HEK293 (cell line): ENCODE measurements around the gene RAP1GAP.
A peak's percentile ranks its signal among the peaks of the same experiment; 100 is the strongest.

Source experiments
- AEBP2 ChIP-seq: fragments of 450-650 bp; formaldehyde crosslinking; IDR thresholded peaks from 2 replicates; pipeline ENCODE4 v1.5.1; 2016; ENCODE audit warnings: missing biosample characterization, missing genetic modification characterization, borderline replicate concordance
- BCL11B ChIP-seq: fragments of 450-650 bp; formaldehyde crosslinking; IDR thresholded peaks from 2 replicates; pipeline ENCODE4 v1.5.1; 2016; ENCODE audit warnings: low read depth, missing biosample characterization, missing genetic modification characterization
- EGR2 ChIP-seq: fragments of 450-650 bp; formaldehyde crosslinking; IDR thresholded peaks from 2 replicates; pipeline ENCODE4 v1.5.1; 2016; ENCODE audit warnings: low read depth, missing biosample characterization, missing genetic modification characterization
- GLIS1 ChIP-seq: fragments of 450-650 bp; formaldehyde crosslinking; IDR thresholded peaks from 2 replicates; pipeline ENCODE4 v1.5.1; 2016; ENCODE audit warnings: missing biosample characterization, missing genetic modification characterization
- PATZ1 ChIP-seq: fragments of 450-650 bp; formaldehyde crosslinking; IDR thresholded peaks from 2 replicates; pipeline ENCODE4 v1.5.1; 2016; ENCODE audit warnings: missing biosample characterization, missing genetic modification characterization
- TSHZ1 ChIP-seq: fragments of 450-650 bp; formaldehyde crosslinking; IDR thresholded peaks from 2 replicates; pipeline ENCODE4 v1.5.1; 2016; ENCODE audit warnings: missing biosample characterization, missing genetic modification characterization, borderline replicate concordance
- ZBTB11 ChIP-seq: fragments of 450-650 bp; formaldehyde crosslinking; conservative IDR thresholded peaks from 2 replicates; pipeline ENCODE4 v1.5.1; 2016; ENCODE audit warnings: low read depth, missing biosample characterization, missing genetic modification characterization
- ZBTB17 ChIP-seq: fragments of 450-650 bp; formaldehyde crosslinking; IDR thresholded peaks from 2 replicates; pipeline ENCODE4 v1.5.1; 2016; ENCODE audit warnings: missing biosample characterization, missing genetic modification characterization
- ZBTB26 ChIP-seq: fragments of 450-650 bp; formaldehyde crosslinking; optimal IDR thresholded peaks from 2 replicates; pipeline ENCODE3; 2016; ENCODE audit warnings: missing biosample characterization, mild to moderate bottlenecking, missing genetic modification characterization
- ZBTB44 ChIP-seq: fragments of 450-650 bp; IDR thresholded peaks from 2 replicates; pipeline ENCODE4 v1.5.1; 2018; ENCODE audit warnings: missing biosample characterization, mild to moderate bottlenecking, missing genetic modification characterization
- ZBTB48 ChIP-seq: fragments of 450-650 bp; formaldehyde crosslinking; IDR thresholded peaks from 2 replicates; pipeline ENCODE4 v1.5.1; 2016; ENCODE audit warnings: missing biosample characterization, missing genetic modification characterization
- ZBTB7A ChIP-seq: fragments of 450-650 bp; formaldehyde crosslinking; IDR thresholded peaks from 2 replicates; pipeline ENCODE4 v1.5.1; 2016; ENCODE audit warnings: low read depth, missing biosample characterization, missing genetic modification characterization
- ZEB2 ChIP-seq: fragments of 450-650 bp; formaldehyde crosslinking; IDR thresholded peaks from 2 replicates; pipeline ENCODE4 v1.5.1; 2016; ENCODE audit warnings: missing biosample characterization, missing genetic modification characterization
- ZFHX2 ChIP-seq: fragments of 450-650 bp; formaldehyde crosslinking; conservative IDR thresholded peaks from 2 replicates; pipeline ENCODE4 v1.5.1; 2016; ENCODE audit warnings: missing biosample characterization, missing genetic modification characterization
- ZNF169 ChIP-seq: fragments of 450-650 bp; formaldehyde crosslinking; IDR thresholded peaks from 2 replicates; pipeline ENCODE4 v1.5.1; 2016; ENCODE audit warnings: missing biosample characterization, missing genetic modification characterization
- ZNF184 ChIP-seq: fragments of 450-650 bp; IDR thresholded peaks from 2 replicates; pipeline ENCODE4 v1.5.1; 2018; ENCODE audit warnings: missing biosample characterization, mild to moderate bottlenecking, missing genetic modification characterization
- ZNF248 ChIP-seq: fragments of 450-650 bp; formaldehyde crosslinking; IDR thresholded peaks from 2 replicates; pipeline ENCODE4 v1.5.1; 2017; ENCODE audit warnings: missing biosample characterization, missing genetic modification characterization
- ZNF335 ChIP-seq: fragments of 450-650 bp; formaldehyde crosslinking; conservative IDR thresholded peaks from 2 replicates; pipeline ENCODE4 v1.5.1; 2016; ENCODE audit warnings: missing biosample characterization, missing genetic modification characterization
- ZNF362 ChIP-seq: fragments of 450-650 bp; formaldehyde crosslinking; IDR thresholded peaks from 2 replicates; pipeline ENCODE4 v1.5.1; 2016; ENCODE audit warnings: missing biosample characterization, missing genetic modification characterization
- ZNF560 ChIP-seq: fragments of 450-650 bp; formaldehyde crosslinking; IDR thresholded peaks from 2 replicates; pipeline ENCODE4 v1.5.1; 2017; ENCODE audit warnings: missing biosample characterization, missing genetic modification characterization, borderline replicate concordance
- ZNF571 ChIP-seq: fragments of 450-650 bp; formaldehyde crosslinking; IDR thresholded peaks from 2 replicates; pipeline ENCODE4 v1.5.0; 2017; ENCODE audit warnings: missing biosample characterization, missing genetic modification characterization
- ZNF585B ChIP-seq: fragments of 450-650 bp; formaldehyde crosslinking; IDR thresholded peaks from 2 replicates; pipeline ENCODE4 v1.5.1; 2016; ENCODE audit warnings: missing biosample characterization, missing genetic modification characterization
- ZNF664 ChIP-seq: fragments of 450-650 bp; formaldehyde crosslinking; IDR thresholded peaks from 2 replicates; pipeline ENCODE4 v1.5.1; 2016; ENCODE audit warnings: missing biosample characterization, missing genetic modification characterization
- ZNF843 ChIP-seq: fragments of 450-650 bp; formaldehyde crosslinking; IDR thresholded peaks from 2 replicates; pipeline ENCODE4 v1.5.1; 2016; ENCODE audit warnings: missing biosample characterization, missing genetic modification characterization
- ZXDB ChIP-seq: fragments of 450-650 bp; formaldehyde crosslinking; IDR thresholded peaks from 2 replicates; pipeline ENCODE4 v1.5.1; 2016; ENCODE audit warnings: missing biosample characterization, missing genetic modification characterization

The RAP1GAP gene

GRCh38 chr1:21622466-21623315, 46.5 kb downstream of the RAP1GAP start (continued):
- TF ChIP-seq ZBTB11 (tag by site-specific recombination) (no peak), ZBTB7A (tag by site-specific recombination) (no peak), AEBP2 (no peak), ZBTB26 (tag by site-specific recombination) (peak; percentile 28), ZXDB (tag by site-specific recombination) (no peak), GLIS1 (tag by site-specific recombination) (peak; percentile 79), EGR2 (tag by site-specific recombination) (no peak), PATZ1 (tag by site-specific recombination) (peak; percentile 57), ZNF362 (tag by site-specific recombination) (no peak), ZBTB17 (tag by site-specific recombination) (no peak), ZBTB44 (tag by site-specific recombination) (no peak), ZNF843 (tag by site-specific recombination) (no peak), TSHZ1 (tag by site-specific recombination) (no peak), ZNF560 (no peak), ZNF184 (tag by site-specific recombination) (no peak), ZEB2 (tag by site-specific recombination) (no peak), ZNF169 (no peak), ZNF335 (tag by site-specific recombination) (0 out of 2 replicates have a peak, but pooled peaks have one; percentile 52), ZNF571 (tag by site-specific recombination) (no peak), ZNF248 (no peak), ZNF664 (tag by site-specific recombination) (peak; percentile 100), ZFHX2 (tag by site-specific recombination) (no peak), BCL11B (tag by site-specific recombination) (no peak), ZBTB48 (tag by site-specific recombination) (no peak), ZNF585B (tag by site-specific recombination) (no peak)
